ENCODE data around the gene OR52B6. TPM values are rescaled to one million over a fixed set of nuclear protein-coding genes. Genes with fewer than 3 reads are reported as not detected.
"Not testable (repeated sequence)": the region's sequence is repeated elsewhere in the genome, so short reads cannot be mapped to it uniquely, and the experiment has no call there.

The OR52B6 gene
- total and polyA plus RNA-seq, 10 donors, result not detected

DNA sequence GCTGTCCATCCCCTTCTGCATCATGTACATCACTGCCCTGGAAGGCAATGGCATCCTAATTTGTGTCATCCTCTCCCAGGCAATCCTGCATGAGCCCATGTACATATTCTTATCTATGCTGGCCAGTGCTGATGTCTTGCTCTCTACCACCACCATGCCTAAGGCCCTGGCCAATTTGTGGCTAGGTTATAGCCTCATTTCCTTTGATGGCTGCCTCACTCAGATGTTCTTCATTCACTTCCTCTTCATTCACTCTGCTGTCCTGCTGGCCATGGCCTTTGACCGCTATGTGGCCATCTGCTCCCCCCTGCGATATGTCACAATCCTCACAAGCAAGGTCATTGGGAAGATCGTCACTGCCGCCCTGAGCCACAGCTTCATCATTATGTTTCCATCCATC lies 337 bp downstream of the OR52B6 start:
- WGBS, 5 donors, result 76 to 81% (median 80%) methylated on average over 4 of the region's 4 CpGs
- Histone ChIP-seq H3K36me3 (no peaks in the 10 kb centered on the region), H3K27ac (no peak overlapping the region), H3K9me3 (peaks cover 0 to 4% (median 0%) of the 10 kb centered on the region in 8 donors), H3K27me3 (replicated peaks in 1 of 7) (no peaks in the 10 kb centered on the region), H3K4me3 (no peak overlapping the region), H3K4me1 (no peaks in the 10 kb centered on the region)
- TF ChIP-seq POLR2AphosphoS5 (IDR thresholded peaks at IDR 0.05), result no peak
- no peak for TF ChIP-seq POLR2A (IDR thresholded peaks at IDR 0.05)
- TF ChIP-seq, protein P1, sequence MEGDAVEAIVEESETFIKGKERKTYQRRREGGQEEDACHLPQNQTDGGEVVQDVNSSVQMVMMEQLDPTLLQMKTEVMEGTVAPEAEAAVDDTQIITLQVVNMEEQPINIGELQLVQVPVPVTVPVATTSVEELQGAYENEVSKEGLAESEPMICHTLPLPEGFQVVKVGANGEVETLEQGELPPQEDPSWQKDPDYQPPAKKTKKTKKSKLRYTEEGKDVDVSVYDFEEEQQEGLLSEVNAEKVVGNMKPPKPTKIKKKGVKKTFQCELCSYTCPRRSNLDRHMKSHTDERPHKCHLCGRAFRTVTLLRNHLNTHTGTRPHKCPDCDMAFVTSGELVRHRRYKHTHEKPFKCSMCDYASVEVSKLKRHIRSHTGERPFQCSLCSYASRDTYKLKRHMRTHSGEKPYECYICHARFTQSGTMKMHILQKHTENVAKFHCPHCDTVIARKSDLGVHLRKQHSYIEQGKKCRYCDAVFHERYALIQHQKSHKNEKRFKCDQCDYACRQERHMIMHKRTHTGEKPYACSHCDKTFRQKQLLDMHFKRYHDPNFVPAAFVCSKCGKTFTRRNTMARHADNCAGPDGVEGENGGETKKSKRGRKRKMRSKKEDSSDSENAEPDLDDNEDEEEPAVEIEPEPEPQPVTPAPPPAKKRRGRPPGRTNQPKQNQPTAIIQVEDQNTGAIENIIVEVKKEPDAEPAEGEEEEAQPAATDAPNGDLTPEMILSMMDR (IDR thresholded peaks at IDR 0.05 in 8 of 11, conservative IDR thresholded peaks at IDR 0.05 in 3 of 11), result no peak
- DNase-seq, result no peak
- intact Hi-C loops (cut with DNase I; ENCODE audit: low total_unique reads), result no loop called here

GRCh38 chr11:5584458-5584857 lies 3.8 kb downstream of the OR52B6 start:
- H3K27me3 ChIP-seq (replicated peaks in 1 of 7); H3K4me3 ChIP-seq; intact Hi-C loops (cut with DNase I; ENCODE audit: low total_unique reads); DNase-seq; H3K9me3 ChIP-seq; H3K27ac ChIP-seq; H3K36me3 ChIP-seq; H3K4me1 ChIP-seq: not testable (repeated sequence)
- WGBS, 5 donors, result 65 to 91% (median 84%) methylated on average over 5 of the region's 5 CpGs

- 94 to 98% (median 97%) methylated on average over 5 to 31 of the region's 31 CpGs for WGBS, 5 donors
- H3K36me3 ChIP-seq; H3K27ac ChIP-seq; DNase-seq; H3K27me3 ChIP-seq (replicated peaks in 1 of 7); intact Hi-C loops (cut with DNase I; ENCODE audit: low total_unique reads); H3K4me3 ChIP-seq; H3K9me3 ChIP-seq; H3K4me1 ChIP-seq: not testable (repeated sequence)
These were observed 9.2 kb downstream of the OR52B6 start for GRCh38 chr11:5589906-5590305.

GRCh38 chr11:5591613-5592012 lies 10.9 kb downstream of the OR52B6 start:
- intact Hi-C loops (cut with DNase I; ENCODE audit: low total_unique reads), result no loop called here
- no peaks in the 10 kb centered on the region for H3K9me3 ChIP-seq
- H3K4me1 ChIP-seq, result peaks cover 0 to 7% (median 2%) of the 10 kb centered on the region in 6 donors
- H3K36me3 ChIP-seq, result no peaks in the 10 kb centered on the region
- WGBS, 5 donors, result 63 to 93% (median 73%) methylated on average over 3 of the region's 3 CpGs
- H3K27ac ChIP-seq, result no peak overlapping the region
- no peak overlapping the region for H3K4me3 ChIP-seq
- TF ChIP-seq POLR2AphosphoS5 (IDR thresholded peaks at IDR 0.05), result no peak
- TF ChIP-seq, protein P1 (IDR thresholded peaks at IDR 0.05 in 8 of 11, conservative IDR thresholded peaks at IDR 0.05 in 3 of 11), result no peak
- TF ChIP-seq POLR2A (IDR thresholded peaks at IDR 0.05), result no peak
- no peak for DNase-seq
- H3K27me3 ChIP-seq (replicated peaks in 1 of 7), result peaks cover 0 to 4% (median 0%) of the 10 kb centered on the region in 7 donors

DNA sequence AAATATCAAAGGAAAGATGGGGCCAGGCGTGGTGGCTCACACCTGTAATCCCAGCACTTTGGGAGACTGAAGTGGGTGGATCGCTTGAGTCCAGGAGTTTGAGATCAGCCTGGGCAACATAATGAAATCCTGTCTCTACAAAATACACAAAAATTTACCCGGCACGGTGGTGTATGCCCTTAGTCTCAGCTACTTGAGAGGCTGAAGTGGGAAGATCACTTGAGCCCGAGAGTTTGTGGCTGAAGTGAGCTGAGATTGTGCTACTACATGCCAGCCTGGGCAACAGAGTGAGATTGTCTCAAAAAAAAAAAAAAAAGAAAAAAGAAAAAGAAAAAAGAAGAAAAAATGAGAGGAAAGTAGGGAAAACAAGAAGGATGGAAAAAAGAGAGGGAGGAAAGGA lies 11.9 kb downstream of the OR52B6 start:
- TF ChIP-seq, protein P1 (IDR thresholded peaks at IDR 0.05 in 8 of 11, conservative IDR thresholded peaks at IDR 0.05 in 3 of 11), result no peak
- no peak for TF ChIP-seq POLR2AphosphoS5 (IDR thresholded peaks at IDR 0.05)
- no peak for TF ChIP-seq POLR2A (IDR thresholded peaks at IDR 0.05)
- WGBS, 5 donors, result 75 to 95% (median 87%) methylated on average over 5 of the region's 5 CpGs
- no peak overlapping the region for H3K27ac ChIP-seq
- H3K4me1 ChIP-seq, result peaks cover 0 to 17% (median 6%) of the 10 kb centered on the region in 6 donors
- no peak overlapping the region for H3K4me3 ChIP-seq
- no peaks in the 10 kb centered on the region for H3K9me3 ChIP-seq
- peaks cover 0 to 7% (median 0%) of the 10 kb centered on the region in 7 donors for H3K27me3 ChIP-seq (replicated peaks in 1 of 7)
- DNase-seq, result no peak
- intact Hi-C loops (cut with DNase I; ENCODE audit: low total_unique reads), result no loop called here
- H3K36me3 ChIP-seq, result no peaks in the 10 kb centered on the region
